Mesothelial cell of epicardium (in vitro differentiated cells): Measurements from ENCODE around the gene PTGES3L. TPM values are rescaled to one million over a fixed set of nuclear protein-coding genes. Genes with fewer than 3 reads are reported as not detected.

Source experiments
- DNase-seq, 2 experiments: peaks; one replicate each; pipeline ENCODE4 v3.0.0; 2021; ENCODE audit warnings: low spot score in 2 of 2; ENCODE audit not compliant: unreplicated experiment in 2 of 2
- H3K27ac Mint-ChIP-seq: 2 replicates; pipeline ENCODE4 v1.8.0; 2021; ENCODE audit warnings: mixed read lengths
- H3K27me3 Mint-ChIP-seq: 2 replicates; pipeline ENCODE4 v1.8.0; 2021; ENCODE audit warnings: low read depth, mixed read lengths
- H3K36me3 Mint-ChIP-seq: 2 replicates; pipeline ENCODE4 v1.8.0; 2021; ENCODE audit warnings: mixed read lengths
- H3K4me1 Mint-ChIP-seq: 2 replicates; pipeline ENCODE4 v1.8.0; 2021; ENCODE audit warnings: mixed read lengths
- H3K4me3 Mint-ChIP-seq: 2 replicates; pipeline ENCODE4 v1.8.0; 2021; ENCODE audit warnings: mild to moderate bottlenecking, moderate library complexity, mixed read lengths
- H3K9me3 Mint-ChIP-seq: 2 replicates; pipeline ENCODE4 v1.8.0; 2021; ENCODE audit warnings: mixed read lengths
- total RNA-seq: library from RNA; stranded (reverse); gene quantifications from 3 replicates; pipeline ENCODE4 v1.2.1, GENCODE V29; 2021
- TF ChIP-seq, protein P1 (sequence below): fragments of 200-600 bp; sonication (generic); IDR thresholded peaks from one replicate; pipeline ENCODE4 v1.5.0; 2021; ENCODE audit warnings: antibody characterized with exemption; ENCODE audit not compliant: unreplicated experiment

PTGES3L gene
- total RNA-seq, 1 donor from 2014 or later = 1.6 TPM

DNA sequence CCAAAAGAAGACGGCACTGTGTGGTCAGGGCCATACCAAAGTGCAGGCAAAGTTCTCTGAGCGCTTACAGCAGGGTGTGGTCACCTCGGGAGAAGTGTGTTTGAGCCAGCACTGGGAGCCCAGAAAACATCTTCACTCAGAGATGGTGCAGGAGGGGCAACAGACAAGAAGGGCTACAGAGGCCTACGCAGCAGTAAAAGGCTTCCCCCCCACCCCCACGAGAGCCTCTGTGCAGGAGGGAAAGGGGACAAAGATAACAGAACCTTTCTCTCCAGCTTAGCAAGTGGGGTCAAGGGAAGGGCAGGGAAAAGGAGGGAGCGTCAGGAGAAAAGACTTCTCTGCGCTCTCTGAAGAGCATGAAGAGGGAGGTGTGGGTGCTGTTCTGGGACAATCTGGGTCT, 39.5 kb upstream of the PTGES3L start:
- Mint-ChIP-seq H3K27ac (peak overlapping the region; percentile 96), H3K4me3 (peak overlapping the region; percentile 96), H3K9me3 (no peaks in the 10 kb centered on the region), H3K27me3 (no peaks in the 10 kb centered on the region), H3K36me3 (peaks cover 7% of the 10 kb centered on the region), H3K4me1 (peaks cover 35% of the 10 kb centered on the region)
- DNase-seq = no peak
- TF ChIP-seq, protein P1, sequence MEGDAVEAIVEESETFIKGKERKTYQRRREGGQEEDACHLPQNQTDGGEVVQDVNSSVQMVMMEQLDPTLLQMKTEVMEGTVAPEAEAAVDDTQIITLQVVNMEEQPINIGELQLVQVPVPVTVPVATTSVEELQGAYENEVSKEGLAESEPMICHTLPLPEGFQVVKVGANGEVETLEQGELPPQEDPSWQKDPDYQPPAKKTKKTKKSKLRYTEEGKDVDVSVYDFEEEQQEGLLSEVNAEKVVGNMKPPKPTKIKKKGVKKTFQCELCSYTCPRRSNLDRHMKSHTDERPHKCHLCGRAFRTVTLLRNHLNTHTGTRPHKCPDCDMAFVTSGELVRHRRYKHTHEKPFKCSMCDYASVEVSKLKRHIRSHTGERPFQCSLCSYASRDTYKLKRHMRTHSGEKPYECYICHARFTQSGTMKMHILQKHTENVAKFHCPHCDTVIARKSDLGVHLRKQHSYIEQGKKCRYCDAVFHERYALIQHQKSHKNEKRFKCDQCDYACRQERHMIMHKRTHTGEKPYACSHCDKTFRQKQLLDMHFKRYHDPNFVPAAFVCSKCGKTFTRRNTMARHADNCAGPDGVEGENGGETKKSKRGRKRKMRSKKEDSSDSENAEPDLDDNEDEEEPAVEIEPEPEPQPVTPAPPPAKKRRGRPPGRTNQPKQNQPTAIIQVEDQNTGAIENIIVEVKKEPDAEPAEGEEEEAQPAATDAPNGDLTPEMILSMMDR = no peak

DNA sequence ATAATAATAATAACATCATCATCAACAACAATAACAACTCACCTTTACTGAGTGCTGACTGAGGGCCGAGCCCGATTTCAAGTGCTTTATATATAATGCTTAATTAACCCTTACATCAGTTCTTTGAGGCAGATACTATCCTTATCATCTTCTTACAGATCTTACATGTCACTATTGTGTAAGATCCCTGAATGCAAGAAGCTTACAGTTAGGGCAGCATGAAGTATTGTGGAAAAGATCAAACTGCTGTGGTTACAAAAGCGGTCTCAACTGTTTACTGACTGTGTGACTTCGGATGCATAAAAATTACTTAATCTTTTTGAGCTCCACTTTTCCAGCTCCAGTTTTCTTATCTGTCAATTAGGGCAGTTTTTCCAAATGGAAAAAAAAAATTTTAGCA, 39.1 kb upstream of the PTGES3L start:
- TF ChIP-seq, protein P1 = no peak
- Mint-ChIP-seq H3K27me3 (no peaks in the 10 kb centered on the region), H3K4me1 (peaks cover 32% of the 10 kb centered on the region), H3K36me3 (peaks cover 7% of the 10 kb centered on the region), H3K27ac (peak overlapping the region; percentile 21), H3K9me3 (no peaks in the 10 kb centered on the region), H3K4me3 (no peak overlapping the region)
- no peak for DNase-seq

DNA sequence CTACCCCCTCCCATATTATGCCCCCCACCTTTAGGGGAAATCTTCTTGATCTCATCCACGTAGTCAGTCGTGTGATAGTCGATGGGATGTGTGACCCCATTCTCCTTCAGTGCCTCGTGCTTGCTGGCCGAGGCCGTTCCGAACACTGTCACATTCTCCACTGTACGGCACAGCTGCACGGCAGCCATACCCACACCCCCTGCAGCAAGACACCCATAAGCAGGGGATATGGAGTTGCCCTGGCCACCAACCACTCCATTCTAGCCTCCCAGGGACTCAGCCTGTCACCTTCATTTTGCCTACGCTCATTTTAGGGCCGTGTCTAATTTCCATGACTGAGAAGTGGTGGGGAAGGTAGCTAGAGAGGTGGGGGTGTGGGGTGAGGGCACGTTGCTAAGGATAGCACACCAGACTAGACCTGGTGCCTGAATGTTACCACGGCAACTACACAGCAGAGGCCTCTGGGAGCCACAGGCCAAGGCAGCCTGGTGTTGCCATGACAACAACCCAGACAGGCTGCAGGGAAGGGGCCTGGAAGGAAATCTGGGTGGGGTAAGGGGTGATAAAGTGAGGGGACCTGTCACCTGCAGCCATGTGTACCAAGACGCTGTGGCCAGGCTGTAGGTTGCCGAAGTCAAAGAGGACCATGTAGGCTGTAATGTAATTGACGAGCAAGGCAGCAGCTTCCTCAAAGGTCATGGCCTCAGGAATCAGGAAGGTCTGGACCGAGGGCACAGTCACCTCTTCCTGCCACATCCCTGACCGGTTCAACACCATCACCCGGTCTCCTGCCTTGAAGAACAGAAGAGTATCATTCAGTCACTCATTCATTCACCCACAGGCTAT, 38.4 kb upstream of the PTGES3L start:
- H3K27me3 Mint-ChIP-seq = no peaks in the 10 kb centered on the region
- peak overlapping the region; percentile 70 for H3K27ac Mint-ChIP-seq
- H3K4me3 Mint-ChIP-seq = no peak overlapping the region
- peaks cover 32% of the 10 kb centered on the region for H3K4me1 Mint-ChIP-seq
- no peaks in the 10 kb centered on the region for H3K9me3 Mint-ChIP-seq
- H3K36me3 Mint-ChIP-seq = peaks cover 7% of the 10 kb centered on the region
- TF ChIP-seq, protein P1 = no peak
- DNase-seq = no peak

DNA sequence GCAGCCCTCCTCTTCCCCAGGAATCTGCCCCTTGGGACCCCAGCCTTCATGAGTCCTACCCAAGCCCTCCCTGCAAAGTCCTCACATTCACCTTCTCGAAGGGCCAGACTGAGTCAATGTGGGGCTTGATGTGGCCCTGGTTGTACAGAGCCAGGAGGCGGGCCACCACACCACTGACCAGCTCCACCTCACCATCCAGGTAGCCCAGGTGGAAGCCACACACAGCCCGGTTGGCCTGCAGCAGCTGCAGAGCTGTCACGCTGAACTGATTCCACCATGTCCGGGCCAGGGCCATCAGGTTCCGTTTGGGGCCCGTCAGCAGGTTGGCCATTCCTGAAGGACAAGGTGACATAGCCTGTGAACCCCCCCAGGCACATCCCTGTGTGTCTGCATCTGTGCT, 36.3 kb upstream of the PTGES3L start:
- TF ChIP-seq, protein P1 = no peak
- H3K4me3 Mint-ChIP-seq = no peak overlapping the region
- DNase-seq = no peak
- peaks cover 30% of the 10 kb centered on the region for H3K4me1 Mint-ChIP-seq
- no peaks in the 10 kb centered on the region for H3K9me3 Mint-ChIP-seq
- H3K27me3 Mint-ChIP-seq = no peaks in the 10 kb centered on the region
- no peak overlapping the region for H3K27ac Mint-ChIP-seq
- peaks cover 7% of the 10 kb centered on the region for H3K36me3 Mint-ChIP-seq

DNA sequence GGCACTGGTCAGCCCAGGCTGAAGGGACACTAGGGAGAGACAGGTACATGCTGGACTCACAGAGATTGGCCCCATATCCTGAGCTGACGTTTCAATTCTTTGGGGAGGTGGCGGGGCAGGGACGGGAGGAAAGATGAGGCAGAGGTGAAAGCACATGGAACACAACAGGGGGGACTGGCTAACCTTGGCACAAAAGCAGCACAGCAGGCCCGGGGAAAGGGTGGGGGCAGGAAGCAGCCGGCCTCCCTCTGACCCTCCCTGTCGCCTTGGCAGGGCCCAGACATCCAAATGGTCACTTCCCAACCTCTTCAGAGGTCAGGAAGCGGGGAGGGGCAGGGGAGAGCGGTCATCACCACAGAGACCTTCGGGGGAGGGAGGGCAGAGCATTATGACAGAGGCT, 35.7 kb upstream of the PTGES3L start:
- peak overlapping the region; percentile 11 for H3K27ac Mint-ChIP-seq
- no peak for DNase-seq

More for the DNA sequence above, 35.7 kb upstream of the PTGES3L start:
- H3K4me3 Mint-ChIP-seq = no peak overlapping the region
- H3K27me3 Mint-ChIP-seq = no peaks in the 10 kb centered on the region
- H3K36me3 Mint-ChIP-seq = peaks cover 7% of the 10 kb centered on the region
- H3K9me3 Mint-ChIP-seq = no peaks in the 10 kb centered on the region
- peaks cover 25% of the 10 kb centered on the region for H3K4me1 Mint-ChIP-seq
- TF ChIP-seq, protein P1 = no peak
